ENCODE measurements around the gene TMEM202. TPM values are rescaled to one million over a fixed set of nuclear protein-coding genes. Genes with fewer than 3 reads are reported as not detected.

TMEM202 gene
- total and polyA plus RNA-seq, 10 of the 15 experiments (the other 5 are each of a cell fraction or from before 2014, with no cell fraction given), result not detected

GRCh38 chr15:72426753-72427152, 28.6 kb downstream of the TMEM202 start (continued):
- no peak for TF ChIP-seq DPF2 (IDR thresholded peaks at IDR 0.05)
- TF ChIP-seq ZNF622 (IDR thresholded peaks at IDR 0.05), result no peak
- no peak for TF ChIP-seq ZNF274 (IDR thresholded peaks at IDR 0.05; ENCODE audit: insufficient read depth, insufficient read length)
- TF ChIP-seq WRNIP1 (IDR thresholded peaks at IDR 0.05; ENCODE audit: borderline replicate concordance, low read depth, low read length), result no peak
- no peak for TF ChIP-seq MTA3 (IDR thresholded peaks at IDR 0.05; ENCODE audit: borderline replicate concordance, low read length)
- TF ChIP-seq, protein P1, sequence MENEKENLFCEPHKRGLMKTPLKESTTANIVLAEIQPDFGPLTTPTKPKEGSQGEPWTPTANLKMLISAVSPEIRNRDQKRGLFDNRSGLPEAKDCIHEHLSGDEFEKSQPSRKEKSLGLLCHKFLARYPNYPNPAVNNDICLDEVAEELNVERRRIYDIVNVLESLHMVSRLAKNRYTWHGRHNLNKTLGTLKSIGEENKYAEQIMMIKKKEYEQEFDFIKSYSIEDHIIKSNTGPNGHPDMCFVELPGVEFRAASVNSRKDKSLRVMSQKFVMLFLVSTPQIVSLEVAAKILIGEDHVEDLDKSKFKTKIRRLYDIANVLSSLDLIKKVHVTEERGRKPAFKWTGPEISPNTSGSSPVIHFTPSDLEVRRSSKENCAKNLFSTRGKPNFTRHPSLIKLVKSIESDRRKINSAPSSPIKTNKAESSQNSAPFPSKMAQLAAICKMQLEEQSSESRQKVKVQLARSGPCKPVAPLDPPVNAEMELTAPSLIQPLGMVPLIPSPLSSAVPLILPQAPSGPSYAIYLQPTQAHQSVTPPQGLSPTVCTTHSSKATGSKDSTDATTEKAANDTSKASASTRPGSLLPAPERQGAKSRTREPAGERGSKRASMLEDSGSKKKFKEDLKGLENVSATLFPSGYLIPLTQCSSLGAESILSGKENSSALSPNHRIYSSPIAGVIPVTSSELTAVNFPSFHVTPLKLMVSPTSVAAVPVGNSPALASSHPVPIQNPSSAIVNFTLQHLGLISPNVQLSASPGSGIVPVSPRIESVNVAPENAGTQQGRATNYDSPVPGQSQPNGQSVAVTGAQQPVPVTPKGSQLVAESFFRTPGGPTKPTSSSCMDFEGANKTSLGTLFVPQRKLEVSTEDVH (IDR thresholded peaks at IDR 0.05; ENCODE audit: low read depth, partially characterized antibody), result no peak
- no peak for TF ChIP-seq IRF3 (IDR thresholded peaks at IDR 0.05)
- no peak for TF ChIP-seq POLR2AphosphoS5 (IDR thresholded peaks at IDR 0.05; ENCODE audit: low read length)

- Histone ChIP-seq H3K27ac (ENCODE audit: control insufficient read depth, insufficient read depth) (no peak overlapping the region), H3K27me3 (replicated peaks in 1 of 2; ENCODE audit: control insufficient read depth in 2 of 2, insufficient read depth in 2 of 2, low read length in 1 of 2) (no peaks in the 10 kb centered on the region; a peak in 1 of 4 replicates), H3K4me2 (ENCODE audit: control insufficient read depth, insufficient read depth) (no peak overlapping the region), H3K4me3 (no peak overlapping the region), H3K4me1 (ENCODE audit: control insufficient read depth, insufficient read depth, low read length) (no peaks in the 10 kb centered on the region), H3K36me3 (ENCODE audit: control insufficient read depth in 2 of 2, insufficient read depth in 2 of 2, low read length in 1 of 2) (no peaks in the 10 kb centered on the region), H3K79me2 (ENCODE audit: control insufficient read depth, insufficient read depth, low read length) (no peaks in the 10 kb centered on the region), H4K20me1 (ENCODE audit: control insufficient read depth, insufficient read depth) (no peaks in the 10 kb centered on the region), H2AFZ (ENCODE audit: control insufficient read depth, low read depth, low read length) (no peak overlapping the region), H3K9ac (ENCODE audit: control insufficient read depth, insufficient read depth, low read length) (no peak overlapping the region), H3K9me3 (replicated peaks; ENCODE audit: control insufficient read depth, insufficient read depth, low read length) (peaks cover 6% of the 10 kb centered on the region; the same call in 2 of the 3 replicates)
- ChIA-PET CTCF (no interaction called here), POLR2A (no interaction called here), SMC1A (ENCODE audit: uncharacterized antibody, unreplicated experiment) (no interaction called here), RAD21 (ENCODE audit: unreplicated experiment) (interaction anchor here (0.6 kb wide), 1 partner anchor 792 kb away, joined by 3 read pairs; no protein-coding TSS in a partner anchor)
- ATAC-seq (no peak), DNase-seq (ENCODE audit: low read depth, low spot score) (no peak), FAIRE-seq (peak; percentile 18)
- TF ChIP-seq CREB1 (IDR thresholded peaks at IDR 0.05; ENCODE audit: low read depth) (no peak), SPI1 (IDR thresholded peaks at IDR 0.05; ENCODE audit: borderline replicate concordance, insufficient read depth, low read depth, low read length) (no peak), KDM1A (IDR thresholded peaks at IDR 0.05; ENCODE audit: borderline replicate concordance) (no peak), NFXL1 (IDR thresholded peaks at IDR 0.05; ENCODE audit: borderline replicate concordance) (no peak), SMAD5 (IDR thresholded peaks at IDR 0.05; ENCODE audit: low read depth) (no peak), YY1 (IDR thresholded peaks at IDR 0.05; ENCODE audit: low read depth, low read length) (no peak), HCFC1 (IDR thresholded peaks at IDR 0.05; ENCODE audit: low read length) (no peak), MAX (IDR thresholded peaks at IDR 0.05; ENCODE audit: low read depth, low read length) (no peak), ZNF207 (IDR thresholded peaks at IDR 0.05; ENCODE audit: borderline replicate concordance) (no peak), POLR2AphosphoS2 (IDR thresholded peaks at IDR 0.05; ENCODE audit: low read depth, low read length) (no peak), NRF1 (conservative IDR thresholded peaks at IDR 0.05; ENCODE audit: low read depth, low read length) (no peak)
- TF ChIP-seq, protein P2, sequence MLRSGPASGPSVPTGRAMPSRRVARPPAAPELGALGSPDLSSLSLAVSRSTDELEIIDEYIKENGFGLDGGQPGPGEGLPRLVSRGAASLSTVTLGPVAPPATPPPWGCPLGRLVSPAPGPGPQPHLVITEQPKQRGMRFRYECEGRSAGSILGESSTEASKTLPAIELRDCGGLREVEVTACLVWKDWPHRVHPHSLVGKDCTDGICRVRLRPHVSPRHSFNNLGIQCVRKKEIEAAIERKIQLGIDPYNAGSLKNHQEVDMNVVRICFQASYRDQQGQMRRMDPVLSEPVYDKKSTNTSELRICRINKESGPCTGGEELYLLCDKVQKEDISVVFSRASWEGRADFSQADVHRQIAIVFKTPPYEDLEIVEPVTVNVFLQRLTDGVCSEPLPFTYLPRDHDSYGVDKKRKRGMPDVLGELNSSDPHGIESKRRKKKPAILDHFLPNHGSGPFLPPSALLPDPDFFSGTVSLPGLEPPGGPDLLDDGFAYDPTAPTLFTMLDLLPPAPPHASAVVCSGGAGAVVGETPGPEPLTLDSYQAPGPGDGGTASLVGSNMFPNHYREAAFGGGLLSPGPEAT (IDR thresholded peaks at IDR 0.05; ENCODE audit: low read depth), result no peak
- WGBS (ENCODE audit: insufficient coverage, insufficient replicate concordance, low lambda C conversion rate, missing lambda C conversion rate), result 41% methylated on average over 1 of the region's 1 CpG
- intact Hi-C loops (cut with micrococcal nuclease; ENCODE audit: unreplicated experiment), result no loop called here
- no TSS peak for BruUV-seq (replicated peaks)
- in situ Hi-C loops (cut with MboI), result no loop called here
Measured at GRCh38 chr15:72437650-72438316, 39.7 kb downstream of the TMEM202 start.

Data from GM12878 (cell line).